Measurements from ENCODE around the gene ISM2.
"Not testable (repeated sequence)": the region's sequence is repeated elsewhere in the genome, so short reads cannot be mapped to it uniquely, and the experiment has no call there.

ISM2 gene

DNA sequence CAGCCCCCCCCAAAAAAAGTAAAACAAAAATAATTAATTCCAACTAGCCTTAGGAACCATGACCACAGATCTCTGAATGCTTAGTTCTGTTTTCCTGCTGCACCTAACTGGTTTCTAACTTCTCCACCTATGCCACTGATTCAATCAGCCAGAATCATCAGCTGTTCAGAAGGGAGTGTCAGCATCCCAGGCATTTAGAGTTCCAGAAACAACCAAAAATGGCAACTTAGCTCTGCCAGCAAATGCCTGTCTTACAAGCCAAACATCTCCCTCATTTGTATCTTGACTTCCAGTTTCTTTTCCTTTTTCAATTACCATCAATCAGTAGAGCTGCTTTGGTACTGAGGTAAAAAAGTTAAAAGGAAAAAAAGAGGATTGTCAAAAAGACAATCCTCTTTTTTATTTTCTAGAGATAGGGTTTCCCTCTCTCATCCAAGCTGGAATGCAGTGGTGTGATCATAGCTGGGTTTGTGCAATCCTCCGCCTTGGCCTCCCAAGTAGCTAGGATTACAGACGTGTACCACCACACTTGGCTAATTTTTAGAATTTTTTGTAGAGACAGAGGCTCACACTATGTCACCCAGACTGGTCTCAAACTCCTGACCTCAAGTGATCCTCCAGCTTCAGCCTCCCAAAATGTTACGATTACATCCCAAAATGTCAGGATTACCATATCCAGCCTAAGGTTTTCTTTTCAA lies 45.2 kb upstream of the ISM2 start:
- no peak overlapping the region for H2AFZ ChIP-seq
- TF ChIP-seq, protein P1, sequence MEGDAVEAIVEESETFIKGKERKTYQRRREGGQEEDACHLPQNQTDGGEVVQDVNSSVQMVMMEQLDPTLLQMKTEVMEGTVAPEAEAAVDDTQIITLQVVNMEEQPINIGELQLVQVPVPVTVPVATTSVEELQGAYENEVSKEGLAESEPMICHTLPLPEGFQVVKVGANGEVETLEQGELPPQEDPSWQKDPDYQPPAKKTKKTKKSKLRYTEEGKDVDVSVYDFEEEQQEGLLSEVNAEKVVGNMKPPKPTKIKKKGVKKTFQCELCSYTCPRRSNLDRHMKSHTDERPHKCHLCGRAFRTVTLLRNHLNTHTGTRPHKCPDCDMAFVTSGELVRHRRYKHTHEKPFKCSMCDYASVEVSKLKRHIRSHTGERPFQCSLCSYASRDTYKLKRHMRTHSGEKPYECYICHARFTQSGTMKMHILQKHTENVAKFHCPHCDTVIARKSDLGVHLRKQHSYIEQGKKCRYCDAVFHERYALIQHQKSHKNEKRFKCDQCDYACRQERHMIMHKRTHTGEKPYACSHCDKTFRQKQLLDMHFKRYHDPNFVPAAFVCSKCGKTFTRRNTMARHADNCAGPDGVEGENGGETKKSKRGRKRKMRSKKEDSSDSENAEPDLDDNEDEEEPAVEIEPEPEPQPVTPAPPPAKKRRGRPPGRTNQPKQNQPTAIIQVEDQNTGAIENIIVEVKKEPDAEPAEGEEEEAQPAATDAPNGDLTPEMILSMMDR (IDR thresholded peaks at IDR 0.05) = no peak
- no peaks in the 10 kb centered on the region for H3K9me3 ChIP-seq (ENCODE audit: control insufficient read depth, low read length)
- H3K79me2 ChIP-seq = peaks cover 2% of the 10 kb centered on the region
- no peak overlapping the region for H3K4me3 ChIP-seq (ENCODE audit: low read depth, low read length)
- no peaks in the 10 kb centered on the region for H3K36me3 ChIP-seq (ENCODE audit: control insufficient read depth, insufficient read depth, low read length)
- no peaks in the 10 kb centered on the region for H3K27me3 ChIP-seq (ENCODE audit: control insufficient read depth, insufficient read depth, low read length)
- H3K4me1 ChIP-seq = no peaks in the 10 kb centered on the region
- H3K4me2 ChIP-seq (ENCODE audit: low read length) = no peak overlapping the region
- H3K27ac ChIP-seq = no peak overlapping the region
- no peak overlapping the region for H3K9ac ChIP-seq

DNA sequence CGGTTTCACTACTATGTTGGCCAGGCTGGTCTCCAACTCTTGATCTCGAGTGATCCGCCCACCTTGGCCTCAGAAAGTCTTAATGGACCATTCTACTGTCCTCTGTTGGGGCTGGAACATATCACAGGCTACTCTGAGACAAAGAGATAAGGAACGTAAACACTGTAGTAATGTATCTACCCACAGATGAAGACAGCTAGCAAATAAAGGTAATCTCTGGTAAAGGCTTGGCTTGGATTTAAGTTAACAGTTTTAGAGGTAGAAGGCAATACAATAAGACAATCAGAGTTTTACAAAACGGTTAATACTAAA lies 44.6 kb upstream of the ISM2 start:
- H3K9me3 ChIP-seq (ENCODE audit: control insufficient read depth, low read length) = no peaks in the 10 kb centered on the region
- H3K36me3 ChIP-seq (ENCODE audit: control insufficient read depth, insufficient read depth, low read length) = no peaks in the 10 kb centered on the region
- H3K4me1 ChIP-seq = no peaks in the 10 kb centered on the region

DNA sequence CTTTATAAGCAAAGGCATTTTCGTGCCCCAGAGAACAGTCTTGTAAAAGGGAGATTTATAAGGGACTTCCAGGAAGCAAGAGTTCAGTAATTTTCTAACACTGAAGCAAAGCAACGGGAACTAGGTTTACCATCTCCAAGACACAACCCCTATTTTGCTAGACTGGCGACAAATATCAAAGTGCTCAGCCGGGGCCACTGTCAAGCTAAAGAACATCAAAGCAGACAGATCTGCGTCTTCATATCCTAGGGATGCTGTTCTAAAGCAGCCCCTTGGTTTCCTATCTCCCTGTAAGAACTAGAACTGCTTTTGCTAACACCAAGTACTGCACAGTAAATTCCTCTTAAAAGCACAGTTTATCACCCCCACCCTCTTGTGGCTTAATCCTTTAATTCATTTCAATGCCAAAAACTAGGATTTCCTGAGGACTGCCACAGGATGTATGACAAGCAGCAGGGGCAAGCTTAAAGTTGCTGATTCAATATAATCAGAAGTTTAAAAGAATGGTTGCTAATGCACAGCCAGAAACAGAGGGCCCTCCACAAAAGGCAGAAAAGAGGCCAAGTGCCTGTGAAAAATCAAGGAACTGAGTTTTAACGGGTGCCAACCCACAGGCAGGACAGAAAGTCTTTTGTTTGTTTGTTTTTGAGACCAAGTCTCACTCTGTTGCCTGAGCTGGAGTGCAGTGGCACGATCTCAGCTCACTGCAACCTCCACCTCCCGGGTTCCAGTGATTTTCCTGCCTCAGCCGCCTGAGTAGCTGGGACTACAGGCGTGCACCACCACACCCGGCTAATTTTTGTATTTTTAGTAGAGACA lies 44.0 kb upstream of the ISM2 start:
- Histone ChIP-seq H3K4me3 (ENCODE audit: low read depth, low read length) (no peak overlapping the region), H3K27me3 (ENCODE audit: control insufficient read depth, insufficient read depth, low read length) (no peaks in the 10 kb centered on the region), H3K79me2 (peaks cover 2% of the 10 kb centered on the region), H3K4me1 (no peaks in the 10 kb centered on the region), H3K4me2 (ENCODE audit: low read length) (no peak overlapping the region), H3K27ac (no peak overlapping the region), H3K9me3 (ENCODE audit: control insufficient read depth, low read length) (no peaks in the 10 kb centered on the region), H3K9ac (no peak overlapping the region), H2AFZ (no peak overlapping the region), H3K36me3 (ENCODE audit: control insufficient read depth, insufficient read depth, low read length) (no peaks in the 10 kb centered on the region)
- TF ChIP-seq, protein P1 (IDR thresholded peaks at IDR 0.05) = no peak

More for the DNA sequence above, 44.6 kb upstream of the ISM2 start:
- H3K79me2 ChIP-seq = peaks cover 2% of the 10 kb centered on the region
- H3K27ac ChIP-seq = no peak overlapping the region
- no peak overlapping the region for H3K4me3 ChIP-seq (ENCODE audit: low read depth, low read length)
- H2AFZ ChIP-seq = no peak overlapping the region
- no peak overlapping the region for H3K4me2 ChIP-seq (ENCODE audit: low read length)
- H3K9ac ChIP-seq = no peak overlapping the region
- H3K27me3 ChIP-seq (ENCODE audit: control insufficient read depth, insufficient read depth, low read length) = no peaks in the 10 kb centered on the region
- TF ChIP-seq, protein P1 (IDR thresholded peaks at IDR 0.05) = no peak

DNA sequence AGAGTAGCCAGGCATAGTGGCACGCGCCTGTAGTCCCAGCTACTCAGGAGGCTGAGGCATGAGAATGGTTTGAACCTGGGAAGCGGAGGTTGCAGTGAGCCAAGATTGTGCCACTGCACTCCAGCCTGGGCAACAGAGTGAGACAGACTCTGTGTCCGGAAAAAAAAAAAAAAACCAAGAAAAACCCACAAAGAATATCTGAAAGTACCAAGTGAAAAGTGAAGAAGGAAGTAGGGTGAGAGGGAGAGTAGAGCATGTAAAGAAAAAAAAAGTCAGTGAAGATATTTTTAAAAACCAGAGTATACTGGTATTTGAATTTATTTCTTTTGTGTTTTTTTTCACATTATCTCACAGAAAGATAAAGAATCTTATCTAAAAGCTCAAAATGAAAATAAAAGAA lies 43.3 kb upstream of the ISM2 start:
- TF ChIP-seq, protein P1 (IDR thresholded peaks at IDR 0.05) = no peak
- Histone ChIP-seq H3K27ac (no peak overlapping the region), H3K36me3 (ENCODE audit: control insufficient read depth, insufficient read depth, low read length) (no peaks in the 10 kb centered on the region)

DNA sequence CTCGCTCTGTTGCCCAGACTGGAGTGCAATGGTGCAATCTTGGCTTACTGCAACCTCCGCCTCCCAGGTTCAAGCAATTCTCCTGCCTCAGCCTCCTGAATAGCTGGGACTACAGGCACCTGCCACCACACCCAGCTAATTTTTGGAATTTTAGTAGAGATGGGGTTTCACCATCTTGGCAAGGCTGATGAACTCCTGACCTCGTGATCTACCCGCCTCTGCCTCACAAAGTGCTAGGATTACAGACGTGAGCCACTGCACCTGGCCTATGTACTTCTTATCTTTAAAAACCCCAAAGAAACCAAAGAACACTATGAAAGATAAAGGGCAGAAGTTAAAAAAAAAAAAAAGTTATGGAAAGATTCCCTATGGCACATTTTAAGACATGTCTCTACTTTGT lies 38.3 kb upstream of the ISM2 start:
- not testable (repeated sequence) for H3K27ac ChIP-seq; H3K9ac ChIP-seq; H3K27me3 ChIP-seq (ENCODE audit: control insufficient read depth, insufficient read depth, low read length); H3K79me2 ChIP-seq; H3K4me2 ChIP-seq (ENCODE audit: low read length); H3K4me3 ChIP-seq (ENCODE audit: low read depth, low read length); H3K4me1 ChIP-seq; H3K36me3 ChIP-seq (ENCODE audit: control insufficient read depth, insufficient read depth, low read length); H3K9me3 ChIP-seq (ENCODE audit: control insufficient read depth, low read length); H2AFZ ChIP-seq

More for the DNA sequence above, 43.3 kb upstream of the ISM2 start:
- H3K79me2 ChIP-seq = peaks cover 2% of the 10 kb centered on the region
- H3K9me3 ChIP-seq (ENCODE audit: control insufficient read depth, low read length) = no peaks in the 10 kb centered on the region
- H3K9ac ChIP-seq = no peak overlapping the region
- no peaks in the 10 kb centered on the region for H3K27me3 ChIP-seq (ENCODE audit: control insufficient read depth, insufficient read depth, low read length)
- H3K4me1 ChIP-seq = no peaks in the 10 kb centered on the region
- no peak overlapping the region for H3K4me3 ChIP-seq (ENCODE audit: low read depth, low read length)
- no peak overlapping the region for H2AFZ ChIP-seq
- no peak overlapping the region for H3K4me2 ChIP-seq (ENCODE audit: low read length)

All from parathyroid adenoma (tissue), 2 donors.